A673 (cell line): Measurements from ENCODE around the gene OR6B1.

ENCODE experiments used
- EZH2 ChIP-seq: fragments of 200-600 bp; sonication (generic); IDR thresholded peaks from 2 replicates; pipeline ENCODE4 v1.6.1; 2017; ENCODE audit warnings: borderline replicate concordance, low read depth, mild to moderate bottlenecking, mixed read lengths, antibody characterized with exemption, low read length; ENCODE audit not compliant: poor library complexity, severe bottlenecking
- TF ChIP-seq, protein P1 (sequence below): fragments of 300-800, 200-600 bp; sonication (generic); conservative IDR thresholded peaks from 2 replicates; pipeline ENCODE4 v1.5.1; 2017; ENCODE audit warnings: low read depth, mild to moderate bottlenecking, antibody characterized with exemption, low read length, moderate library complexity, mixed read lengths

DNA sequence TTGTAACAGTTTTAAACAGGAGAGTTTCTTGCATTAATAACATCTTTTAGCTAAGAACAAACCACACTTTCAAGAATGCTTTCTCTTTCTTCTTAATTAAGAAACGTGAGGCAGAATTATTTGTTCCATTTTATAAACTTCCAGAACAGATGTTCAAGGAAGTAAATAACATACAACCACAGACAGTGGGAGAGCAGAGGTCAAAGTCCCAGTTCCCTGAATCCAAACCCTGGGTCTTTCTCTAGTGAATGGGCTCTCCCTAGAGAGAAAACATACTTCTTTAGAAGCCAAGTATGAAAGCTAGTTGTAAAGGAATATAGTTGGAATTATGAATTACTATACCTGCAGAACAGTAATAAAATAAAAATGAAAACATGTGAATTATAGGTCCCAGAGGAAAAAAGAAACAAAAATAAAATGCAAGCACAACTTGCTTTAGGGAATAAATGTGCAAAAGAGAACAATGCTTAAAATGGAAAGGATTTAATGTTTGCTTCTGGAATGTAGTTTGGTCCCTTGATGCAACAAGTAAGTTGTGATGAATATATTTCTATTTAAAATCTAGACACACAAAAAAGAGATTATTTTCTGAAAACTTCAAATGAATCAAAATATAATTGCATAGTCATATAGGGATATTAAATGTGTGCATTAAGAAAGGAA, 6.0 kb downstream of the OR6B1 start:
- no peak for TF ChIP-seq EZH2
- TF ChIP-seq, protein P1, sequence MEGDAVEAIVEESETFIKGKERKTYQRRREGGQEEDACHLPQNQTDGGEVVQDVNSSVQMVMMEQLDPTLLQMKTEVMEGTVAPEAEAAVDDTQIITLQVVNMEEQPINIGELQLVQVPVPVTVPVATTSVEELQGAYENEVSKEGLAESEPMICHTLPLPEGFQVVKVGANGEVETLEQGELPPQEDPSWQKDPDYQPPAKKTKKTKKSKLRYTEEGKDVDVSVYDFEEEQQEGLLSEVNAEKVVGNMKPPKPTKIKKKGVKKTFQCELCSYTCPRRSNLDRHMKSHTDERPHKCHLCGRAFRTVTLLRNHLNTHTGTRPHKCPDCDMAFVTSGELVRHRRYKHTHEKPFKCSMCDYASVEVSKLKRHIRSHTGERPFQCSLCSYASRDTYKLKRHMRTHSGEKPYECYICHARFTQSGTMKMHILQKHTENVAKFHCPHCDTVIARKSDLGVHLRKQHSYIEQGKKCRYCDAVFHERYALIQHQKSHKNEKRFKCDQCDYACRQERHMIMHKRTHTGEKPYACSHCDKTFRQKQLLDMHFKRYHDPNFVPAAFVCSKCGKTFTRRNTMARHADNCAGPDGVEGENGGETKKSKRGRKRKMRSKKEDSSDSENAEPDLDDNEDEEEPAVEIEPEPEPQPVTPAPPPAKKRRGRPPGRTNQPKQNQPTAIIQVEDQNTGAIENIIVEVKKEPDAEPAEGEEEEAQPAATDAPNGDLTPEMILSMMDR, result no peak
